Sigmoid colon (tissue), 4 donors: Measurements from ENCODE around the gene USF1.

Experiments
- EP300 ChIP-seq, 4 donors: sonication (generic); formaldehyde crosslinking; IDR thresholded peaks; one replicate each; pipeline ENCODE4 v1.6.1; 2017; ENCODE audit warnings: antibody characterized with exemption in 4 of 4
- POLR2A ChIP-seq, 2 donors: fragments of 450-650 bp; IDR thresholded peaks; one replicate each; pipeline ENCODE4 v1.6.1; 2016; ENCODE audit warnings: antibody characterized with exemption in 2 of 2, mild to moderate bottlenecking in 2 of 2, moderate library complexity in 2 of 2
- POLR2AphosphoS5 ChIP-seq, 4 donors: sonication (generic); formaldehyde crosslinking; IDR thresholded peaks; one replicate each; pipeline ENCODE4 v1.6.1; 2017; ENCODE audit warnings: antibody characterized with exemption in 4 of 4
- TF ChIP-seq, protein P1 (sequence below), 4 experiments: fragments of 450-650 bp in 3 of 4; fragments of 200-600 bp in 1 of 4; IDR thresholded peaks; one replicate each; pipeline ENCODE4 v1.5.1; 2016 to 2019; ENCODE audit warnings: antibody characterized with exemption in 4 of 4, mild to moderate bottlenecking in 3 of 4, moderate library complexity in 2 of 4

GRCh38 chr1:161009602-161010211 is 36.1 kb downstream of the USF1 start:
- TF ChIP-seq POLR2AphosphoS5 (IDR thresholded peaks at IDR 0.05), result no peak
- no peak for TF ChIP-seq POLR2A (IDR thresholded peaks at IDR 0.05)
- TF ChIP-seq, protein P1, sequence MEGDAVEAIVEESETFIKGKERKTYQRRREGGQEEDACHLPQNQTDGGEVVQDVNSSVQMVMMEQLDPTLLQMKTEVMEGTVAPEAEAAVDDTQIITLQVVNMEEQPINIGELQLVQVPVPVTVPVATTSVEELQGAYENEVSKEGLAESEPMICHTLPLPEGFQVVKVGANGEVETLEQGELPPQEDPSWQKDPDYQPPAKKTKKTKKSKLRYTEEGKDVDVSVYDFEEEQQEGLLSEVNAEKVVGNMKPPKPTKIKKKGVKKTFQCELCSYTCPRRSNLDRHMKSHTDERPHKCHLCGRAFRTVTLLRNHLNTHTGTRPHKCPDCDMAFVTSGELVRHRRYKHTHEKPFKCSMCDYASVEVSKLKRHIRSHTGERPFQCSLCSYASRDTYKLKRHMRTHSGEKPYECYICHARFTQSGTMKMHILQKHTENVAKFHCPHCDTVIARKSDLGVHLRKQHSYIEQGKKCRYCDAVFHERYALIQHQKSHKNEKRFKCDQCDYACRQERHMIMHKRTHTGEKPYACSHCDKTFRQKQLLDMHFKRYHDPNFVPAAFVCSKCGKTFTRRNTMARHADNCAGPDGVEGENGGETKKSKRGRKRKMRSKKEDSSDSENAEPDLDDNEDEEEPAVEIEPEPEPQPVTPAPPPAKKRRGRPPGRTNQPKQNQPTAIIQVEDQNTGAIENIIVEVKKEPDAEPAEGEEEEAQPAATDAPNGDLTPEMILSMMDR (IDR thresholded peaks at IDR 0.05), result no peak
- TF ChIP-seq EP300 (IDR thresholded peaks at IDR 0.05), result no peak
